HepG2 (cell line): ENCODE data around the gene CATSPERD.

Experiments used
- ATF3 ChIP-seq: sonication (generic); formaldehyde crosslinking; IDR thresholded peaks from 2 replicates; pipeline ENCODE4 v1.4.0; 2020; ENCODE audit warnings: missing genetic modification reagents
- CTCF ChIP-seq: sonication (generic); formaldehyde crosslinking; IDR thresholded peaks from 2 replicates; pipeline ENCODE4 v1.5.0; 2020; ENCODE audit warnings: mild to moderate bottlenecking, missing genetic modification reagents, moderate library complexity
- EZH2 ChIP-seq: conservative IDR thresholded peaks from 2 replicates; pipeline ENCODE4 v1.6.1; 2012; ENCODE audit warnings: mild to moderate bottlenecking, low read depth, low read length, moderate library complexity
- YY1 ChIP-seq: IDR thresholded peaks from 2 replicates; pipeline ENCODE4 v1.6.1; 2011; ENCODE audit warnings: low read length, low read depth, moderate library complexity, mild to moderate bottlenecking; ENCODE audit not compliant: insufficient read depth, insufficient replicate concordance
- ZHX1 ChIP-seq: sonication (generic); formaldehyde crosslinking; IDR thresholded peaks from 2 replicates; pipeline ENCODE4 v1.8.1; 2022; ENCODE audit warnings: low read depth, mild to moderate bottlenecking, missing genetic modification reagents
- ZNF274 ChIP-seq: sonication (generic); formaldehyde crosslinking; IDR thresholded peaks from 2 replicates; pipeline ENCODE4 v1.5.1; 2020; ENCODE audit warnings: mild to moderate bottlenecking, missing genetic modification reagents
- ZNF407 ChIP-seq: sonication (generic); formaldehyde crosslinking; IDR thresholded peaks from one replicate; pipeline ENCODE4 v1.5.1; 2020; ENCODE audit warnings: mild to moderate bottlenecking, missing genetic modification reagents; ENCODE audit errors: not compliant biosample characterization

- no peak for TF ChIP-seq CTCF (CRISPR knock-in tag)
- no peak for TF ChIP-seq ZNF274 (CRISPR knock-in tag)
- no peak for TF ChIP-seq EZH2
- TF ChIP-seq ATF3, result no peak
- no peak for TF ChIP-seq ZHX1 (CRISPR knock-in tag)
- TF ChIP-seq YY1, result no peak
- TF ChIP-seq ZNF407 (CRISPR knock-in tag), result no peak
Measured at GRCh38 chr19:5749505-5749904, 29.1 kb downstream of the CATSPERD start.
